GM12872 (cell line): Measurements from ENCODE around the gene MKX.

ENCODE experiments used
- CTCF ChIP-seq: IDR thresholded peaks from 3 replicates; pipeline ENCODE4 v1.5.1; 2011; ENCODE audit warnings: low read depth, mild to moderate bottlenecking, low read length, moderate library complexity; ENCODE audit not compliant: insufficient read depth

MKX gene

DNA sequence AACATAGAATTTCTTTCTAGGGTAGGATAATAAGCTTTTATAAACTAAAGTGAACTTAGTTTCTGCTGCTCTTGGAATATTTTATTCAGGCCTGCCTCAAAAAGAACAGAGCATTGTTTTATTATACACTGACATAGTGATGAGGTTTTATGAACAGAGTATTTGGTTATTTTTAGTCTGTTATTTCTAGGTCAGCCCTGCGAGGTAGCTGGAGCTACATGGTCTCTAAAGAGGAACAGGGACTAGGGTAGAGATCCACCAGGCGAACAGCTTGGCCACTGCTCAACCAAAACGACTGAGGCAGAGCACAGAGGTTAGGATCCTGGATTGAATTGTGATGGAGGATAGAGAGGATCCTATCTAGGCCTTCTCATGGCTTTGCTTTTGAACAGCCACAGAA lies 53.0 kb downstream of the MKX start:
- TF ChIP-seq CTCF: no peak

- TF ChIP-seq CTCF: no peak
These were observed 56.6 kb downstream of the MKX start for GRCh38 chr10:27688991-27689390.

DNA sequence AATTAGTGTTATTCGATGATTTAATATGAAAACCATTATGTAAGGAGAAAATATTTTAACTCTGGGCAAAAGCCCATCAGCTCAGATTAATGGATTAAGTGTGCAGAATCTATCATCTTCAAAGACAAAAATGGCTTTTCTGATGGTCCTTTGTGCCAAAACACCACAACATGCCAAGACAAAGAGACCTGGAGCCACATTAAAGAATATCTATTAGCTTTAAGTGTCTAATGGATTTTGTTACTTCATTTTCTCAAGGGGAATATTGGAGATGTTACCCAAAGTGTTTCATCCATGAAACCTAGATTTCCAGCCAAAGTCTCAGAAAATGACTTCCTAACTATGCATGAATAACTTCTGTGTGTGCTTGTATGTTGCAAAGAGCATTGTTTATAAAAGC lies 57.3 kb downstream of the MKX start:
- no peak for TF ChIP-seq CTCF

DNA sequence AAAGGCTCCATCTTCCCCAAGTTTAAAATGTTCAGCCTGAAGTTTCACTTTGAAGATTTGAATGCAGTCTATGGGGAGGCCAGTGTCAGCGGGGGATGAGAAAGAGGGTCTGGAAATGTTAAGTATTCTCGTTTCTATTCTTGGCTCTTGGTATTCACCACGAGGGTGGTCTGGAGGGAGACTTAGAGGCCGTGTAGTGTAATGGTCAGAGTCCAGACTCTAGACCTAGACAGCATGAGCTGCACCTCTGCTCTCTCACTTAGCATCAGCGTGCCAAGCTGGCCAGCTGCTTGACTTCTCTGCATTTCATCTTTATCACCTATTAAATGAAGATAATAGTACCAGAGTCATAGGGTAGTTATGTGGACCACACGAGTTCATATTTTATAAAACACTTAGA lies 57.9 kb downstream of the MKX start:
- TF ChIP-seq CTCF: no peak

DNA sequence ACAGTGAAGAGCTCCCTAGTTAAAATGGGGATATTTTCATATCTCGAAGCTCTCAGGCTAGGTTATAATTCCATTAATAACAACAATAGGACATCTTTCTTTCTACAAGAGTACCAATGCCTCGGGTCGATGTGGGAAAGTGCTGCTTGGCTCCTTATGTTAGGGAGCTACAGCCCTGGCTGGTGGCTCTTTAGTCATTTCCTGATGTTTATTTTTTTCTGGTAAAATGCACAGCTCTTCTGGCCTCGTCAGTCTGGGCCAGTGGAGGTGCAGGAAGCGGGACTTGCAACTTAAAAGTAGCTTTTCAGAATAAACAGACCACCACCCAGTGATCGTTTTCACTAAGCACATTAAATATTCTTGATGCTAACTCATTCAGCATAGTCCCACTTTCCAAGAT lies 58.3 kb downstream of the MKX start:
- TF ChIP-seq CTCF: no peak

DNA sequence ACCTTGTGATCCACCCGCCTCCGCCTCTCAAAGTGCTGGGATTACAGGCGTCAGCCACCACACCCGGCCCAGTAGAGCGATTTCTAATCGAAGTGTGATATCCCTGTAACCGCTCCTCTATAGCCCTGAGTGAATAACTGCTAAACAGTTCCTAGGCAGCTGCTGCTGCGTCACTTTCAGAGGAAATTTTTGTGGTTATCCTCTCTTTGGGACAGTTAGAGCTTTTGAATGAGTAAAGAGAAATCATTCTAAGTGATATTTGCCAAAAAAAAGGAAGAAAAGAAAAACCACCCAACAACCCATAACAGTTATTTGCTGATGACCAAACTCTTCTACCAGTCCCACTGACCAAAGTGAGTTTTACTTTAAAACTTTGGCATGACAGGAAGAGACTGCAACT lies 59.9 kb downstream of the MKX start:
- no peak for TF ChIP-seq CTCF

GRCh38 chr10:27683226-27683625 lies 62.4 kb downstream of the MKX start:
- no peak for TF ChIP-seq CTCF
